Liver (tissue), 9 donors: ENCODE results near the gene FRZB. TPM values are rescaled to one million over a fixed set of nuclear protein-coding genes. Genes with fewer than 3 reads are reported as not detected.
A peak's percentile ranks its signal among the peaks of the same experiment; 100 is the strongest.

Source experiments
- DNase-seq: peaks from one replicate; pipeline ENCODE4 v3.0.0-alpha.2; 2017; ENCODE audit warnings: low spot score
- H3K27ac ChIP-seq, 2 donors: one replicate each; pipeline ENCODE4 v1.7.0; 2013; ENCODE audit warnings: inconsistent platforms in 2 of 2, low read length in 2 of 2, control low read depth in 1 of 2, low read depth in 1 of 2, mild to moderate bottlenecking in 1 of 2
- H3K27me3 ChIP-seq, 4 donors: one replicate each; pipeline versions ENCODE4 v1.6.1 to v1.7.0; 2013; ENCODE audit warnings: low read length in 3 of 4, inconsistent platforms in 1 of 4, mild to moderate bottlenecking in 1 of 4, moderate library complexity in 1 of 4; ENCODE audit not compliant: control insufficient read depth in 4 of 4, insufficient read depth in 4 of 4
- H3K36me3 ChIP-seq, 4 donors: one replicate each; pipeline versions ENCODE4 v1.6.1 to v1.7.0; 2013; ENCODE audit warnings: low read length in 3 of 4, mild to moderate bottlenecking in 3 of 4, low read depth in 1 of 4, moderate library complexity in 1 of 4; ENCODE audit not compliant: control insufficient read depth in 4 of 4, insufficient read depth in 3 of 4
- H3K4me1 ChIP-seq, 4 donors: one replicate each; pipeline versions ENCODE4 v1.6.1 to v1.7.0; 2013; ENCODE audit warnings: low read length in 3 of 4, mild to moderate bottlenecking in 3 of 4, moderate library complexity in 1 of 4; ENCODE audit not compliant: control insufficient read depth in 4 of 4, insufficient read depth in 4 of 4
- H3K4me3 ChIP-seq, 3 donors: one replicate each; pipeline versions ENCODE4 v1.6.1 to v1.7.0; 2013; ENCODE audit warnings: low read length in 3 of 3, control low read depth in 1 of 3, low read depth in 1 of 3, mild to moderate bottlenecking in 1 of 3
- H3K9ac ChIP-seq, 2 donors: one replicate each; pipeline ENCODE4 v1.7.0; 2013; ENCODE audit warnings: low read length in 2 of 2, mild to moderate bottlenecking in 2 of 2, moderate library complexity in 2 of 2, control low read depth in 1 of 2, low read depth in 1 of 2
- H3K9me3 ChIP-seq, 4 donors: one replicate each; pipeline versions ENCODE4 v1.6.1 to v1.7.0; 2013; ENCODE audit warnings: low read length in 3 of 4; ENCODE audit not compliant: control insufficient read depth in 4 of 4
- EGR1 ChIP-seq, 2 donors: IDR thresholded peaks; 2 replicates each; pipeline ENCODE4 v1.6.1; 2016 to 2018; ENCODE audit warnings: antibody characterized with exemption in 2 of 2, low read depth in 2 of 2
- FOXA2 ChIP-seq: IDR thresholded peaks from 2 replicates; pipeline ENCODE4 v1.6.1; 2016; ENCODE audit warnings: antibody characterized with exemption
- GABPA ChIP-seq, 2 donors: IDR thresholded peaks in 1 of 2; conservative IDR thresholded peaks in 1 of 2; 2 replicates each; pipeline ENCODE4 v1.6.1; 2016; ENCODE audit warnings: antibody characterized with exemption in 2 of 2, mild to moderate bottlenecking in 1 of 2, moderate library complexity in 1 of 2
- HNF4A ChIP-seq, 2 donors: conservative IDR thresholded peaks; 2 replicates each; pipeline ENCODE4 v1.6.1; 2016; ENCODE audit warnings: antibody characterized with exemption in 2 of 2, mild to moderate bottlenecking in 2 of 2
- HNF4G ChIP-seq: IDR thresholded peaks from 2 replicates; pipeline ENCODE4 v1.6.1; 2016; ENCODE audit warnings: antibody characterized with exemption
- JUND ChIP-seq, 2 donors: IDR thresholded peaks; 2 replicates each; pipeline ENCODE4 v1.6.1; 2016; ENCODE audit warnings: antibody characterized with exemption in 2 of 2
- RAD21 ChIP-seq, 2 donors: IDR thresholded peaks; 2 replicates each; pipeline ENCODE4 v1.6.1; 2016; ENCODE audit warnings: antibody characterized with exemption in 2 of 2, mild to moderate bottlenecking in 2 of 2
- RXRA ChIP-seq, 2 donors: IDR thresholded peaks; 2 replicates each; pipeline ENCODE4 v1.6.1; 2017 to 2018; ENCODE audit warnings: antibody characterized with exemption in 2 of 2, mild to moderate bottlenecking in 1 of 2
- SP1 ChIP-seq: IDR thresholded peaks from 2 replicates; pipeline ENCODE4 v1.6.1; 2018; ENCODE audit warnings: antibody characterized with exemption, mild to moderate bottlenecking
- YY1 ChIP-seq: IDR thresholded peaks from 2 replicates; pipeline ENCODE4 v1.6.1; 2016; ENCODE audit warnings: antibody characterized with exemption, mild to moderate bottlenecking
- ZBTB33 ChIP-seq: IDR thresholded peaks from 2 replicates; pipeline ENCODE4 v1.6.1; 2016; ENCODE audit warnings: antibody characterized with exemption
- WGBS: extraction: QIAGEN DNeasy Blood & Tissue Kit; methylation state at CpG from one replicate; pipeline ENCODE4 v1.1.7; 2013; 5-methylcytosine and 5-hydroxymethylcytosine counted together
- polyA plus RNA-seq, 2 donors: library from polyadenylated mRNA; stranded (reverse) in 1 of 2; unstranded in 1 of 2; fragments of 200-250 nt in 1 of 2; fragments of >200 nt in 1 of 2; fragmentation: Nextera tagmentation in 1 of 2; extraction: Ambion mirVana in 1 of 2; gene quantifications; one replicate each; pipeline versions ENCODE4 v1.2.1 to v1.2.3, GENCODE V29; 2013 to 2015
- total RNA-seq, 2 donors: library from RNA; depleted of rRNA; stranded (reverse); fragments of >200 nt; gene quantifications; one replicate each; pipeline ENCODE4 v1.2.3, GENCODE V29; 2014
- TF ChIP-seq, protein P1 (sequence below): IDR thresholded peaks from 2 replicates; pipeline ENCODE4 v1.6.1; 2016; ENCODE audit warnings: antibody characterized with exemption, mild to moderate bottlenecking
- TF ChIP-seq, protein P2 (sequence below): IDR thresholded peaks from 2 replicates; pipeline ENCODE4 v1.6.1; 2016; ENCODE audit warnings: antibody characterized with exemption
- donor health status: healthy.
- donor health status: healthy.
- donor health status: healthy.
- donor health status: healthy.
- donor health status: healthy.

The FRZB gene
- under 1 TPM; 0.17 to 0.47 TPM for total RNA-seq
- 1 to 10 TPM in 1 of 2 donors, under 1 TPM in 1; 0.61 to 1.0 TPM for polyA plus RNA-seq

- Histone ChIP-seq H3K27ac (no peak within 1 kb of the TSS), H3K9ac (peak within 1 kb of the TSS in 1 of 2 donors; percentile 24), H3K27me3 (no peaks in the 10 kb centered on the region), H3K9me3 (no peaks in the 10 kb centered on the region), H3K4me3 (peak within 1 kb of the TSS; percentile 28 to 46 (median 44)), H3K4me1 (peaks cover 6 to 17% (median 13%) of the 10 kb centered on the region in 4 donors), H3K36me3 (no peaks in the 10 kb centered on the region)
- 5% methylated on average over 57 of the region's 57 CpGs for WGBS
- TF ChIP-seq RAD21 (IDR thresholded peaks at IDR 0.05) (peak; percentile 6 to 26), HNF4G (no peak)
- peak; percentile 36 for DNase-seq
Observed at GRCh38 chr2:182866461-182867406, at the start of gene FRZB. Gene FRZB (minus strand): TSS chr2:182866637. CDS start chr2:182866552, 85 bp downstream.

- DNase-seq, result no peak
- no peak overlapping the region for H3K9ac ChIP-seq
- H3K27me3 ChIP-seq, result no peaks in the 10 kb centered on the region
- H3K36me3 ChIP-seq, result peaks cover 0 to 1% (median 0%) of the 10 kb centered on the region in 4 donors
- 84% methylated on average over 6 of the region's 6 CpGs for WGBS
- H3K4me1 ChIP-seq, result peaks cover 4 to 51% (median 27%) of the 10 kb centered on the region in 4 donors
- no peak for TF ChIP-seq GABPA (IDR thresholded peaks at IDR 0.05 in 1 of 2, conservative IDR thresholded peaks at IDR 0.05 in 1 of 2)
- TF ChIP-seq EGR1 (IDR thresholded peaks at IDR 0.05; ENCODE audit: low read depth in 2 of 2), result no peak
- TF ChIP-seq RXRA (IDR thresholded peaks at IDR 0.05), result peak in 1 of 2 donors; percentile 3
- TF ChIP-seq, protein P1, sequence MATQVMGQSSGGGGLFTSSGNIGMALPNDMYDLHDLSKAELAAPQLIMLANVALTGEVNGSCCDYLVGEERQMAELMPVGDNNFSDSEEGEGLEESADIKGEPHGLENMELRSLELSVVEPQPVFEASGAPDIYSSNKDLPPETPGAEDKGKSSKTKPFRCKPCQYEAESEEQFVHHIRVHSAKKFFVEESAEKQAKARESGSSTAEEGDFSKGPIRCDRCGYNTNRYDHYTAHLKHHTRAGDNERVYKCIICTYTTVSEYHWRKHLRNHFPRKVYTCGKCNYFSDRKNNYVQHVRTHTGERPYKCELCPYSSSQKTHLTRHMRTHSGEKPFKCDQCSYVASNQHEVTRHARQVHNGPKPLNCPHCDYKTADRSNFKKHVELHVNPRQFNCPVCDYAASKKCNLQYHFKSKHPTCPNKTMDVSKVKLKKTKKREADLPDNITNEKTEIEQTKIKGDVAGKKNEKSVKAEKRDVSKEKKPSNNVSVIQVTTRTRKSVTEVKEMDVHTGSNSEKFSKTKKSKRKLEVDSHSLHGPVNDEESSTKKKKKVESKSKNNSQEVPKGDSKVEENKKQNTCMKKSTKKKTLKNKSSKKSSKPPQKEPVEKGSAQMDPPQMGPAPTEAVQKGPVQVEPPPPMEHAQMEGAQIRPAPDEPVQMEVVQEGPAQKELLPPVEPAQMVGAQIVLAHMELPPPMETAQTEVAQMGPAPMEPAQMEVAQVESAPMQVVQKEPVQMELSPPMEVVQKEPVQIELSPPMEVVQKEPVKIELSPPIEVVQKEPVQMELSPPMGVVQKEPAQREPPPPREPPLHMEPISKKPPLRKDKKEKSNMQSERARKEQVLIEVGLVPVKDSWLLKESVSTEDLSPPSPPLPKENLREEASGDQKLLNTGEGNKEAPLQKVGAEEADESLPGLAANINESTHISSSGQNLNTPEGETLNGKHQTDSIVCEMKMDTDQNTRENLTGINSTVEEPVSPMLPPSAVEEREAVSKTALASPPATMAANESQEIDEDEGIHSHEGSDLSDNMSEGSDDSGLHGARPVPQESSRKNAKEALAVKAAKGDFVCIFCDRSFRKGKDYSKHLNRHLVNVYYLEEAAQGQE, result no peak
- TF ChIP-seq JUND (IDR thresholded peaks at IDR 0.05), result peak in 1 of 2 donors; percentile 26
- TF ChIP-seq HNF4A (conservative IDR thresholded peaks at IDR 0.05), result peak; percentile 30 to 34
- no peak for TF ChIP-seq SP1
- H3K27ac ChIP-seq, result no peak overlapping the region
- H3K4me3 ChIP-seq, result no peak overlapping the region
- H3K9me3 ChIP-seq, result no peaks in the 10 kb centered on the region
Observed at GRCh38 chr2:182915369-182916326, 49.2 kb upstream of the FRZB start.

DNA sequence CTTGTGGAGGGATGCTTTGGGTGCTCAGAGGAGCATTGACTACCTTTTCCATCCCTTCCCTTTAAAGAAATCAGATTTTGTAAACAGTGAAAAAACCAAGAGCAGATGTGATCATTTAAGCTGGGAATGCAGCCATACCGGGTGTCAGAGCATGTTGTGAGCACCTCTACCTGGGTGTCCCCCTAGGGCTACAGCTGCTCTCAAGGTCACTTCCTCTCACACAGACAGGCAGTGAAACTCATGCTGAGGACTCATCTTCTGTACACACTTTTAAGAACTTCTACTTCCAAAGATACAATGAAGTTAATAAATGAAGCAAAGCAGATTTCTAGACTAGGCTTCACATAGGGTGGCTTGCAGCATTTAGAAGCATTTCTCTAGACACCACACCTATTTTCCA lies 48.4 kb upstream of the FRZB start:
- no peak overlapping the region for H3K9ac ChIP-seq
- WGBS, result 58% methylated on average over 1 of the region's 1 CpG
- no peaks in the 10 kb centered on the region for H3K27me3 ChIP-seq
- peaks cover 4 to 51% (median 27%) of the 10 kb centered on the region in 4 donors for H3K4me1 ChIP-seq
- no peak overlapping the region for H3K27ac ChIP-seq
- H3K4me3 ChIP-seq, result peak overlapping the region in 1 of 3 donors; percentile 2
- TF ChIP-seq RXRA (IDR thresholded peaks at IDR 0.05) (no peak), YY1 (no peak), ZBTB33 (no peak), RAD21 (IDR thresholded peaks at IDR 0.05) (no peak), EGR1 (IDR thresholded peaks at IDR 0.05; ENCODE audit: low read depth in 2 of 2) (no peak), GABPA (IDR thresholded peaks at IDR 0.05 in 1 of 2, conservative IDR thresholded peaks at IDR 0.05 in 1 of 2) (no peak), FOXA2 (no peak), JUND (IDR thresholded peaks at IDR 0.05) (no peak)
- TF ChIP-seq, protein P2, sequence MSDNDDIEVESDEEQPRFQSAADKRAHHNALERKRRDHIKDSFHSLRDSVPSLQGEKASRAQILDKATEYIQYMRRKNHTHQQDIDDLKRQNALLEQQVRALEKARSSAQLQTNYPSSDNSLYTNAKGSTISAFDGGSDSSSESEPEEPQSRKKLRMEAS, result no peak
- TF ChIP-seq, protein P1, result no peak
- no peak for DNase-seq
- peaks cover 0 to under 1% (median 0%) of the 10 kb centered on the region in 4 donors for H3K36me3 ChIP-seq
- no peaks in the 10 kb centered on the region for H3K9me3 ChIP-seq
